LoVo (cell line): ENCODE data around the gene SCIN.

ENCODE experiments used
- DNase-seq: peaks from one replicate; pipeline ENCODE4 v3.0.0-alpha.2; 2016; ENCODE audit warnings: low spot score

Gene SCIN

DNA sequence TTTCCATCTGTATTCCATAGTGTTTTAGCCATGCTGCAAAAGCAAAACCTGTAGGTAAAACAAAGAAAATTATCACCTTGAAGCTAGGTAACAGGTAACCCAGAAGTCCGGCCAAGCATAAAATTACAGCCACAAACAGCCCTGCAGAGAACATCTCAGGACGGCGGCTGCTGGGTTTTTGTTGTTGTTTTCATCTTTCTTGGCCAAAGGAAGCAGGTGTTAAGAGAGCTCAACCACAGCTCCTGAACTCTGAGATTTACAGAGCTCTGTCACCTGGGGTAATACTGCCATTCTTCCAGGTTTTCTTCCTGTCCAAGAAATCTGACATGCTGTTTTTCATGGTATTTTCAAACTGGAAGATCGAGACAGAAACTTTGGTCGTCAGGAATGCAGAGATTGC lies 847 bp upstream of the SCIN start:
- no peak for DNase-seq

GRCh38 chr7:12570168-12570533 lies 369 bp upstream of the SCIN start:
- peak; percentile 59 for DNase-seq

DNA sequence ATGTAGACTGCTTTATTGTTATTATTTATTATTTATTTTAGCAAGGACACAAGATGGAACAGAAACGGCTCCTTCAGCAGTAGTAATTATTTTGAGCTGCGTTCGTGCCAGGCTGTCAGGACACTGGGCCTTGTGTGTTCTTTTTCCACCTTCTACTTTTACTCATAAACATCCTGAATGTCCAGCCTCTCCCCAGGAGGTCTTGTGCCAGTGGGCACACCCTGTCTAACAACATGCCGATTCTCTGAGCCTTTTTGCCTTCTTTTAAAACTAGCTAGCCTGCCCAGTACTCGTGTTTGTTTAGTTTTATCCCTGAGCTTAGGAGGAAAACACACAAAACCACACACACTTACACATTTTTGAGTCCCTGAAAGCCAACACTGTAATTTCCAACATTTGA lies 1.2 kb downstream of the SCIN start:
- no peak for DNase-seq

GRCh38 chr7:12572941-12573575 lies 2.5 kb downstream of the SCIN start:
- DNase-seq = no peak

DNA sequence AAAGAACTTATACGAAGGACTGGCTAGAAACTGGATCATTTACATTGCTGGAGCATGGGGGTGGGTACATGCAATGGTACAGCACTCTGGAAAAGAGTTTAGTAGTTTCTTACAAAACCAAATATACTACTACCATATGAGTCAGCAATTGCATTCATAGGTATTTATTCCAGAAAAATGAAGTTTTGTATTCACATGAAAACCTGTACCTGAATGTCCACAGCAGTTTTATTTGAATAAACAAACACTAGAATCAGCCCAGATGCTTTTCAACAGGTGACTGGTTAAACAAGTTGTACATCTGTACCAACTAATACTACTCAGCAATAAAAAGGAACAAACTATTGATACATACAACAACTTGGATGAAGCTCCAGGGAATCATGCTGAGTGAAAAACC lies 3.4 kb downstream of the SCIN start:
- DNase-seq = no peak

DNA sequence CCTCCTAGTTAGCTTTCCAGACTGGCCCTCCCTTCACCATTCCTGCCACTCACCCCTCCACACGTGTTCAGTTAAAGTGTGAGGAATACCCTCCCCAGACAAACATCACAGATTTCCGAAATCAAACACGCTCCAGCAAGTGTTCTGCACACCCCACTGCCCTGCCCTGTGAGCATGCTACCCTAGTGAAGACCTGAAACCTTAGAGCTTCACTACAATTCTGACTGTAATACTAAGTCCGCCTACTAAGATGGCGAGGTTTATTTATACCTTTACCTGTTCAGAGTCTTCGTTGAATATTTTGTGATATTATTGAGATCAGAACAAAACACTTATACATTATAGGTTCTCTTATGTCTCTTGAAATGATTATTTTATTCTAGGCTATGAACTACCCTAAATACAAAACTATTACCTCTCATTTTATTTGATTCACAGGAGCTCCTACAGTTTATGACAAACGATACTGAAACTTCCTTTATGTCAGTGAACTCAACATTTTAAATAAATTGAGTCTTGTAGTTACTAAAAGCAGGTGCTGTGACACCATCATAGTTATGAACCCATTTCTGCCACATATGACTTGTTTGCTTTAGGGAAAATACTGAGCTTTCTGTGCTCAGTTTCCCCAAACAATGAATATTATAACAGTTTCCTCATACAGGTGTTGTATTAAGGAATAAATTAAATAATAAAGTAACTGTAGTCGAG lies 8.6 kb downstream of the SCIN start:
- no peak for DNase-seq

DNA sequence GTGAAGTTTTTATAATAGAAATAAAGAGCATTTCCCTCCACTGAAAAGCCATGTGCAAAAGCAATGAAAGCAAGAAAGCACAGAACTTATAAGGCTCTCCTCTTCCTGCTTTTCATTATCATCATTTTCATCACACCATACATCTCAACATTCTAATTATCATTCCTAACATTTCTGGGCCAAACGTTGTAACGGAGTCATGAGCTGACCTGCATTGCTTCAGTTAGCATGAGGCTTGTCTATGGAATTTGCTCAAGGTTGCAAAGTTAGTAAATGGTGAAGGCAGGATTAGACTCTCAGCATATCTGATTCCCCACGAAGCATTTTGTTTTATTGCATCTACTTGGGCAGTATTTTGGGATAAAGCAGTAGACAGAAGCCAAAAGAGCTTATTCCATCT lies 11.4 kb downstream of the SCIN start:
- DNase-seq = no peak

DNA sequence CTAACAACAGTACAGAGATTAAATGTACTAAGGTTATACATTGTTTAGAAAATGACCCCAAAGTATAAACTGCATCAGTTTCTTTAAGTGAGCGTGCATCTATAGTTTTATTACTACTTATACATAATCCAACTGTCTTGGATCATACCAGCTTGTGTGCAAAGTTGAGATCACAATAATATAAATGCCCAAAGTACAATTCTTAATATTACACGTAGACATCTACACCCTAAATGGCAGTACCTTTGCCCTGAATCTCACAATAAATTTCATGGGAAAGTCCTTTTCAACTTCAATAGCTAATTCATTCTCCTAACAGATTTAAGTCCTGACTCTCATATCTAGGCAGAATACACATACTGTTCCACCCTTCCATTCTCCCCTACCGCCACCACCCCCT lies 11.8 kb downstream of the SCIN start:
- DNase-seq = no peak

GRCh38 chr7:12583176-12583575 lies 12.7 kb downstream of the SCIN start:
- DNase-seq = no peak

GRCh38 chr7:12583922-12584321 lies 13.4 kb downstream of the SCIN start:
- peak; percentile 89 for DNase-seq

GRCh38 chr7:12584930-12585329 lies 14.4 kb downstream of the SCIN start:
- peak; percentile 75 for DNase-seq

DNA sequence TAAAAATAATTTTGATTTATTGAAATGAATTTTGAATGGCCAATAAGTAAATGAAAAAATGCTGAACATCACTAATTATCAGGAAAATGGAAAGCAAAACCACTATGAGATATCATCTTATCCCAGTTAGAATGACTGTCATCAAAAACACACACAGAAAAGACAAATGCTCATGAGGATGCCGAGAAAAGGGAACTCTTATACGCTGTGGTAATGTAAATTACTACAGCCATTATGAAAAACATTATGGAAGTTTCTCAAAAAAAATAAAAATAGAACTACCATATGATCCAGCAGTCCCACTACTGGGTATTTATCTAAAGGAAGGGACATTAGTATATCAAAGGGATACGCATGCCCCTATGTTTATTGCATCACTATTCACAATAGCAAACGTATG lies 15.8 kb downstream of the SCIN start:
- DNase-seq = no peak

DNA sequence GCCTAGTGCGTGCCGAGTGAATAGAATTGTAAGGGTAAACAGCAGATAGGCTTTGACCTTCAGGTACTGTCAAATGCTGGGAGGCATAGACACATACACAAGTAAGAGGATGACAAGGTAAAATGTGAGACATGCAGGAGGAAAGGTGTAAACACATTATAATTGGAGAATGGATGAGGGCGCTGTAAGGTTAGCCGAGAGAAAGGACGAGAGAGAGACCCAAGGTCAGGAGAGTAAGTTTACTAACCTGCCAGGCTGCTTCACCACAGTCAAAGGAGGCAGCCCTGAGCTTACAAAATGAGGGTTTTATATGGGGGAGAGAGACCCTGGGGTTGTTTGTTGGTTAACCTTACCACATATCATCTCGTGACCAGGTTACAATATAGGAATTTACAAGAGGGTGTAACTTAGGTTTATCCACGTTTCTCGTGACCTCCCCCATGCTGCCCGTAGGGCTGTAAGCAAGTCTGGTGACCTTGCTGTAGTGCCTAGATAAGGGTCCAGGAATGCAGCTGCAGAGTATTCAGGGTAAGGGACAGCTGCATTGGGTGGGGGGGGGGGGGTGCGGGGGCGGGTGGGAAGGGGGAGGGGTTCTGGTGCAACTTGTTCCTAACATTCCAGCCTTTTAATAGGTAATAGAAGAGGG lies 17.9 kb downstream of the SCIN start:
- no peak for DNase-seq

- DNase-seq = no peak
These were observed 20.0 kb downstream of the SCIN start for GRCh38 chr7:12590559-12590958.

GRCh38 chr7:12594122-12594897 lies 23.8 kb downstream of the SCIN start:
- no peak for DNase-seq

- no peak for DNase-seq
These were observed 24.6 kb downstream of the SCIN start for GRCh38 chr7:12595148-12595547.

DNA sequence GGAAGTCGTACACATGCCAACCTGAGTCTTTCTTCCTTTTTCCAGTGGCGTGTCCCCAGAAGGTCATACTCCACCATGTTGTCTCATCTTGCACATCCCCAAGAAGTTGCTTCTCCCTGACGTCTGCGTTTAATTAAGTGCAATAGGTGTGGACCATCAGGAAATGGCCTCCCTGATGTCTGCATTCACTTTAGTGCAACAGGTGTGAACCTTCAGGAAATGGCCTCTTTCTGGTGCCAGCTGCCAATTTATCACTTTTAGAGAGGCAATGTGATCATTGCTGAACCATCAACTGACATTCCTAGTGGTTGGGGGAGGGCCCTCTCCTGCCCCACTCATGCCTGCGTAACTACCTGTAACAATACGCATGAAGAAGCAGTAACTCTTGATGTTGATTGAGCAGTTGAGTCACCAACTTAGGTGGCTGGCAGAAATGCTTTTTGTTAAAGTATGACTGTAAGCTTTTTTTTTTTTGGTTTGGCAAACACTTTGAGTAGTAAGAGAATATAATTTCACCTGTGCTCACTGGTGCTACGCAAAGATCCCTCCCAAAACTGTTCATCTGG lies 25.8 kb downstream of the SCIN start:
- no peak for DNase-seq

- DNase-seq = no peak
These were observed 30.9 kb downstream of the SCIN start for GRCh38 chr7:12601302-12601869.

GRCh38 chr7:12607134-12607533 lies 36.6 kb downstream of the SCIN start:
- no peak for DNase-seq

GRCh38 chr7:12609561-12609960 lies 39.0 kb downstream of the SCIN start:
- DNase-seq = no peak

GRCh38 chr7:12610899-12611298 lies 40.4 kb downstream of the SCIN start:
- no peak for DNase-seq

GRCh38 chr7:12612622-12613021 lies 42.1 kb downstream of the SCIN start:
- DNase-seq = no peak
